Endometrium (tissue), 2 donors: ENCODE data around the gene SUCLG1.

ENCODE experiments used
- FAIRE-seq: peaks from 2 replicates; lab custom pipeline; 2012; peaks lifted over from hg19 to GRCh38; lab: Jason Lieb, UNC
- donor health status: control.
- donor health status: control.

SUCLG1 gene

DNA sequence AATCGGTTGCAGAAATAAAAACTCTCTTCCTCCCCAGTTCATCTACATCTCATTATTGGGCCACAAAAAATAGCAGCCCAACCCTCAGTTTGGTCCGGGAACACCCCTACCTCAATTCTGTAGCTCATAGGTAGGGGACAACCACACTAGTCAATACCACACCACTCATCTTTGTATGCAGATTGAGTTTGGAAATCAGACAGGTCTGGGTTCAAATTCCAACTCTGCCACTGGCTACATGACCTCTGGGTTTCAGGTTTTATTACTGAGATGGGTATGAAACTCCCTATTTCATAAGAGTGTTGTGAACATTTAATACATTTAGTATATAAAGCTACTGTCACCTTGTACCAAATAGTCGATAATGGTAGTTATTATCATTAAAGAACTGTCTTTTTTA, 2.2 kb upstream of the SUCLG1 start:
- no peak for FAIRE-seq

DNA sequence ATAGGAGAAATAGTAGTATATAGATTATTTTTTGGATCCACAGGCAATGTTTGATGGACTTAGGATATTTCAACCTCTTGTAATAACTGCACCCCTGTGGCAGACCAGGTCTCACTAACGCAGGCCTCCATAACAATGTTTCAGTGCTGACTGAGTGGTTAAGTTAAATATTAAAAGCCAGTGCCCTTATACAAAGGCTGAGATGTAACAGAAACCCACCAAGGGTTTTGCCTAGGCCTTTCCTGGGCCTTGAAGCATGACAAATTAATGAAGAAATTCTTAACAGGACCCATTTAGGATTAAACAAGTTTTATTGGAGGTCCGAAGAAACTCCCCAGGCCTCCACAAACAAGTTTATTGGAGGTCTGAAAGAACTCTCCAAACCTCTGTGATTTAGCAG, 1.6 kb upstream of the SUCLG1 start:
- no peak for FAIRE-seq

DNA sequence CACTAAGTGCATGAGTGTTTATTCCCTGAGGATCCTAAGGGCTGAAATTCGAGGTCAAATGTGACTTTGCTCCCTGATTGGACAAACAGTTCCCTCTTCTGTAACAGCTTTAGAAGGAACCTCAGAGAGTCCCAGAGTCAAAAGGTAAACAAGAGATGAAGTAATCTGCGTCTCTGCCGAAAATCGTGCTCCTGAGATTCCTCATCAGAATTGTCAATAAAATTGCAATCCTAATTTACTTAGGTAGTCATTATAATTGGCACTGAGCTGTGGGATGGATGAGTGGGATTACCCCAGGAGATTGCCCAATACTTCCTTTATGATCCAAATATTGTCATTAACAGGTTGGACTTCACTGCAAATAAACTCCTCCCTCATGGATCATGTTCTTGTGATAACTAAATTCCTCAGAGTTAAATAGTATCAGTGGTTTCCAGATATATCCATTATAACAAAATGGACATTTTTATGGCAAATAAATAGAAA, 907 bp upstream of the SUCLG1 start:
- FAIRE-seq: no peak

DNA sequence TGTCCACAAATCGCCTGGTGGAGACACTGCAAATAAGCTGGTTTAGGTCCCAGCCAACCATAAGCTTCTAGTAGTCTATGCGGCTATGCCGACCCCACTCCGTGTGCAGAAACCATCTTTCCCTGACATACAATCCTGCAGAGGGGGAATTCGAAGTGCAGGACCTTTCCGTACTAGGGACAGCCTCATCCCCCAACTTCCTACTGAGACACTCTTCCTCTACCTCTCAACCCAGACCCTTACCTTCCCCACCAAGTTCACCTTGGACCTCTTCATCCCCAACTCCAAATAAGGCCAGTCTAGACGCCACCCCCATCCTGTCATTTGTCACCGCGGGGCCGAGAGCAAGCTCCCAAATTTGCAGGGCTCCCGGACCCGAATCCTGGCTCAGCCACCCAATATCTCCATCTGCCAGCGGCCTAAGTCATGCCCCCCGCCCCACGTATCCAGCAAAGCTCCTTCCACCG, 496 bp downstream of the SUCLG1 start:
- no peak for FAIRE-seq

DNA sequence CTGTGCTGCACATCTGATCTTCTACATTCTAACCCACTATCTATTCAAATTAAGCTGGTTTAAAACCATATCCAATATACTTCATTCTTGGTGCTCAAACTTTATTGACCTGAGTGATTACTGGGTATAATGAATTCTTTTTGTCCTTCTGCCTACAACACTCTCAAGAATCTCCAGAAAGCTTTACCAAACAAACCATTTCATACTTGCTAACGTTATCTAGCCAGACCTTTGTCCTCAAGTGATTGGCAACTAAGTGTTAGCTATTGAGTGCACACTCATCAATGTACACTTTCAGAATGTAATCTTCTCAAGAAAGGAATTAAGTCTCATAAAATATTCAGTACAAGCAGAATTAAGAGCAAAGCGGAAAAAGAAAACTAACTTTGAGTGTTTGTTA, 1.4 kb downstream of the SUCLG1 start:
- FAIRE-seq: no peak

DNA sequence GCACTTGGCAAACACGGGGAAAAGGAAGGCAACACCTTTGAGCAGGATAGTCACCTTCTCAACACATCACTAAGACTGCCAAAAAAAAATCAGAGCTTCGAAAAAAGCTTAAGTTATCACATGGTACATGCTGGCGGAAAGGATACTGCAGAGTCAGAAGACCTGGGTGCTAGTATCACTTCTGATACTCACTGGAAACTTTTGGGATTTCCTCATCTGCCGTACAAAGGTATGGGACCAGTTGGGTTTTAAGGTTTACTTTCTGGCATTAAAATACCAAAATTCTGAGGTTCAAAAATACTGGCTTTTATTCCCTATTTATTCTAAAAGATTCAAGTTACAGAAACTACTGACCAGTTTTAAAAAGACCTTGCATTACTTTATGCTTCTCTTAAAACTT, 2.9 kb downstream of the SUCLG1 start:
- no peak for FAIRE-seq

DNA sequence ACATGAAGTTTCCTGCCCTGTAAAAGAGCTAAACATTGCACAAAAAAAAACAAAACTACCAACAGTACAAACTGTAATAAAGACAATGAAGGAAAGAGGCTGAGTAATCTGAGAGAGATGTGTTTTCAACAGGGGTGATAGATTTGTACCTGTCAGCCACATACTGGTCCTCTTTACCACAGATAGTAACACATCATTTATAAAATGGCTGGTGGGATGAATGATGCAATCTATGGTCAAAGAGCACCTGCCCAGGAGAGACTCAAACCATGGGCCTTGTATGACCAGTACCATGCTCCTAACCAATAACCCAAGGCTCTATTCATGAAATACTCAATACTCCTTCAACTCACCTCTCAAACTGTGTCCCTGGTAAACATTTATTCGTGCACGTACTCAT, 4.5 kb downstream of the SUCLG1 start:
- FAIRE-seq: no peak

DNA sequence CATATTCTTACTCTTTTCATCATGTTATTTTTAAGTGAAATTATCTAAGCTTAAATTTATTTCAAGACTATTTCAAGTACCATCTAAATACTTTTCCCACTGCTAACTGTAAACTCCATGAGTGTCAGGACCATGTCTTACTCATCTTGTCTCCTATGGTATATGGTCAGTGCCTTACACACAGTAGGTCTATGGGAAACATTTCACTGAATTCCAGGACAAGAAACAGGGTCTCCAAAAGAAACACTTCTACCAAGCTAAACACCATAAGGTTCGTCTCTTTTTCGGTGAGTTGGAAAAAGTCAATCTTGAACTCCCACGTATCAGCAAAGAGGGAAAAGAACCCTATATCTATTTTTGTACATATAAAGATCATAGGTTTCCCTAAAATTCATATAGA, 6.5 kb downstream of the SUCLG1 start:
- FAIRE-seq: no peak

DNA sequence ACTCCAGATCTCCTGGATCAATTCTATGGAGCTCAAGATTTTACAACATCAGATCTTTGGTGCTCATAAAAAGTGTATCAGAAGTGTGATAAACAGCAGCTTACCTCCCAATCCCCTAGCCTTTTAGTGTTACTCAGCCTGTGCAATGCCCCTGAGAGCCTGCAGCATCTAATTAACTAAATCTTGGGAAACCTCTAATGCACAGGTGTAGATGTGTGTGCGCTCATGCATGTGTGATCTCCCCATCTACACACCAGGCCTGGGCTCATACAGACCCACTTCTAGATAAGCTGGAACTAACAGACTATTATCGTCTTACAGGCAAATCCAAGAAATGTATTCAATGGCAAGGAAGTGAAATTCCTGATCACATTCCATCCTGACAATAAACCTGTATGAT, 7.5 kb downstream of the SUCLG1 start:
- no peak for FAIRE-seq

DNA sequence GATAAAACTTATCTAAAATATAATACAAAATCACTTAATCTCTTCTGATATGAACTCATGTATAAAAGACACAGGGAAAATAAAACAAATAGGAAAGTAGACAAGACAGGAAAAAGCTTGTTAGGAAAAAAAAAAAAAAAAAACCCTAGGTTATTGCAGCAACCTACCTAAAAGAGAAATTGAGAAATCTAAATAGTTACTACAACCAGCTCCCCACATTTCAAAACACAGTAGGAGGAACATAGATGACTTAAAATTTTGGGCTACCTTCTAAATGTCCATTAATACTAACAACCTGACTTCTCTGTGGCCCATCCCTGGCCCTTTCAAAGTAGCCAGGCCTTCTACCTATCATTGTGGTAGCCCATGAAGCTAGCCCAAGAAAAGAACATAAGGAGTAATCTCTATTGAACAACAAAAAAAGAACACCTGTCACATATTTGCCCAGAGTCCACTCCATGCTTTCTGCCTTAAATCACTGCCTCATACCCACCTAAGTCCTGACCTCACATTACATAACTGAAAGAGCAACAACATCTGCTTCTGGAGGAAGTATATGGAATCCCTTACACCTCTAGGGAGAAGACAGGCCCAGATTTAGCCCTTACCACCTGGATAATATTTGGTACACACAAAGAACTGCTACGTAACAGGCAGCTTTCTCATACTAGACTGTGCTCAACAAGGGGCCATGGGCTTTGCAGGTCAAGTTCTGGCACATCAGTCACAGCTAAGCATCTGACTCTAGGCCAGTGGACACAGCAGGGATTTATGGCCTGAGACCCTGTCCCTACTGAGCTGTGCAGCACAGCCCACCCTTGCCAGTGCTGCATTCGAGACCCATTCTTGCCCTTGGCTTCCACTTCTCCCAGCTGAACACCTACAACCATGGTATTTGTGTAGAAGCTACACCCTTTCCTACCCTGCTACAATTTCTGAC, 8.5 kb downstream of the SUCLG1 start:
- no peak for FAIRE-seq

DNA sequence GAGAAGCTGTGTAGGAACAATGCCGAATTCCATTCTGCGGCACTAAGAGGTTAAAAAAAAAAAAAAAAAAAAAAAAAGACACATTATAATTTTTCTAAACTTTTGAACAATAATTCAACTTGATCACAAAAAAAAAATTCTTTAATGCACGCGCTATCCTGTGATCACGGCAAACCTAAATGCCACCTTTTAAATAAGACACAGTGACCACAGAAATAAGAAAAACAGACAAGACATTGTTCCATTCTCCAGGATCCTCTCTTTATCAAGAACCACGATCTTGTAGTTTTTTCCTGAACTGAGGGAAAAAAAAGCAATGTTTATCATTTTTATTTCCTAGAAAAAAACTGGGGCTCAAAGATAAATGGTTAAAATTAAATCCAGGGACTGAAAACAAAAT, 9.4 kb downstream of the SUCLG1 start:
- FAIRE-seq: no peak

DNA sequence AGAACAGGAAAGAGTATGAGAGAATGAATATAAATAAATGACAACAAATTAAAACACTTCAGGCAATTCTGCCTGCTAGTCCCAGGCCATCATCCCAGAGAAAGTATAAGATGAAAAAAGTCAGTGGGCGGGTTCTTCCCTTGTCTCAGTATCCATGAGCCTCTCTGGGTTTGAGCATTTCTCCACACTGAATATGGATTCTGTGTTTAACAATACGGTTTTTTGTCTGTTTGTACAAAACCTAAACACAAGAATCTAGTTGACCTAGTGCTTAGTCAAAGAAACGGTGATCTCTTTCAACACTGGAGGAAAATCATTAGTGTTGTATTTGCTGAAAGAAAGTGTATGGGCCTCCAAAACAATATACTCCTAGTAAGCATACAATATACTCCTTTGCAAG, 10.0 kb downstream of the SUCLG1 start:
- no peak for FAIRE-seq

DNA sequence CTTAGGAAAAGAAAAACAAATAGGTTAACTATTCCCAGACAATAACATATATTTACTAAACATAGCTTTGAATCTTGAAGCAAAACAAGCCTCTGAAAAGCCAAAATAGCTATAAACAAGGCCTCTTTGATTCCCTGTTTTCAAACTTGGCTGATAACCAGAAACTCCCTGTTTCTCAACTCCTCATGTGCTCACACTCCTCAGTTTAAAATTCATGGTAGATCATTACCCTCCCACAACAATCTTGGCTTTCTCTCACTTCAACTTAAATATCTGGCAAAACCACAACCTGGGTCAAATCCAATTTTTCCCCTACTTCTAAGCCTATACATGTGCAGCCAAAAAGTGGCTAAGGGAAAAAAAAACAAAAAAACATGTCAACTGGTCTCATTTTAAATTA, 15.6 kb downstream of the SUCLG1 start:
- FAIRE-seq: peak; percentile 97

DNA sequence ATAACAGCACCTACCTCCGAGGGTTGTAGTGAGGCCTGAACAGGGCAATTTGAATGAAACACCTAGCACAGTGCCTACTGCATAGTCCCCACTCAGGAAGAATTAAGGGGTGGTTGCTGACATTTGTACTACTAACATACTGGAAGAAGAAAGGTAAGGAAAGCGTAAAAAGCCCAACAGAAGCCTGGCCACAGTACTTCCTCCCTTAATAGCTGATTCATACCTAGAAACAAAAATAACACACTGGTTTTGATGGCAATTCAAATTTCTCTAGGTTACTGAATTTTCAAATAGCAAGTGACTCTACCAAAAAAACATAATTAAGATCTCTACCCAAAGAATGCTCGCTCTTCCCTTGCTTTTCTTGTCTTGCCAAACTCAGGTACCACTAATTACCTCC, 16.2 kb downstream of the SUCLG1 start:
- FAIRE-seq: no peak

DNA sequence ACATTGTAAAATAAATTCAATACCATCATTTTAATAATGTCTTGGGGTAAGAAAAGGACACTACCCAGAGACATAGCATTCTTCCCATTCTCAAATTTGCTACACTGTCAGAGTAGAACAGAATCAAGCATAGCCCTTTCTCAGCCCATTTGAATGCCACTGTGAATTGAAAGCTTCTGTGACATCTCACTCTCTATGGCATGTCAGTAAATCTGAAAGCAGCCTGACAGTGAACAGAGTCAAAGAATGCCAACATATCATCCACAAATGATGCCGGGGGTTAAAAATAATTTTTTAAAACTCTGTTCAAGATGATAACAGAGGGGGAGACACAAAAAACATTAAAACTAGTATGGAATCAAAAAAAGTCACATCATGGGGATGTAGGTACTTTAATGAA, 17.6 kb downstream of the SUCLG1 start:
- FAIRE-seq: no peak

DNA sequence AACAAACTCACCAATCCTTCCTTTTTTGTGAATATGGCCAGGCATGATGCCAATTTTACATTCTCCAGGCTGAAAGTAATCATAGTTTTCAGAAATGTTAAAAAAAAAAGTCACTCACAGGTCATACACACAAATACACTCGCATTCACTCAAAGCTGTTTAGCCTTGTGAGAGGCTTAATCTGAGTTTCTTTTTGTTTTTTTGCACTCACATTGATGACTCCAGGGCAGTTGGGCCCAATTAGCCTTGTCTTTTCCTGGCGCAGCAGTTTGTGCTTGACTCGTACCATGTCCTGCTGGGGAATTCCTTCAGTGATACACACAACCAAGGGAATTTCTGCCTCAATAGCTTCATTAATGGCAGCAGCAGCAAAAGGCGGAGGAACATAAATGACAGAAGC, 18.0 kb downstream of the SUCLG1 start:
- no peak for FAIRE-seq

DNA sequence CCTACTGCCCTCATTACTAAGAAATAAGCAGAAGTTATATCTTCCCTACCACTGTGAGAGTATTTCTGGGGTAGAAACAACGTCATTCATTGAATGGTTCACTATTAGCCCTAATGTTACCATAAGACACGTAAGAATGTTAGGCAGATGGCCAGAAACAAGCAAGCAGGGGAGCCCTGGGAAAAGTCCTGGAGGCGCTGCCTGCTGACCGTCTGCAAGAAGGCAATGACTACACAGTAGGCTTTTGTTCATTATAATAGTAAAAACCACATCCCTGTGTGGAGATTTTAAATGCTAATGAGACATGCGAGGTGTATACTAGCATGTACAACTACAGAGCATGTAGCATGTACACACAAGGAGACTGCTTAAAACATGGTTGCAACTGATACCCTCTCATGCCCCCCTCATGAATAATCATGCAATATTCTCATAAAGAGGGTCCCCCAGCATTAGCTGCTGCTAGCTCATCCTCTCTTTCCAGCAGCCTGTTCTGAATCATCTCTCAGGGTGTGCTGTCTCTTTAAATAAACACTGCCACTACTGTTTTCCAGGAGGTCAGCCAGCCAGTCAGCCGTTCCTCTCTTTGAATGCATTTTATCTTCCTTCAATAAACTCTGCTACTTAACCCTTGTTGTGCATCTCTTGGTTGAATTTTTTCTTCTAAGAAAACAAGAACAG, 23.6 kb downstream of the SUCLG1 start:
- FAIRE-seq: no peak

DNA sequence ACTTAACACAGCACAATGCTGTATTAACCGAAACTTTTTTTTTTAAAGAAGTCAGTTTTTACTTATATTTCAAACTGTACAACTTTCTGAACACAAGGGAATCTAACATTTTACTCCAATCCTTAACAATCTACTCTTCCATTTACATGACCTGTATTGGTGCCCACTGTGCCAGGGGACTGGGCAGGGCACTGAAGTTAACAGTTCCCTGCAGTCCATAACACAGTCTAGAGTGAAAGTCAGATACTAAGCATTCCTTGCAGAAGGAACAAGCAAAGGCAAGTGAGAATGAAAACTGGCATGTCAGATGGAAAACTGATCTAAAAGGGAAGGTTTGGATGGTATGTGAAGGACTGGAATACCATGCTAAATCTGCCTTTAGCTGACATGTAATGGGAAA, 29.8 kb downstream of the SUCLG1 start:
- no peak for FAIRE-seq

DNA sequence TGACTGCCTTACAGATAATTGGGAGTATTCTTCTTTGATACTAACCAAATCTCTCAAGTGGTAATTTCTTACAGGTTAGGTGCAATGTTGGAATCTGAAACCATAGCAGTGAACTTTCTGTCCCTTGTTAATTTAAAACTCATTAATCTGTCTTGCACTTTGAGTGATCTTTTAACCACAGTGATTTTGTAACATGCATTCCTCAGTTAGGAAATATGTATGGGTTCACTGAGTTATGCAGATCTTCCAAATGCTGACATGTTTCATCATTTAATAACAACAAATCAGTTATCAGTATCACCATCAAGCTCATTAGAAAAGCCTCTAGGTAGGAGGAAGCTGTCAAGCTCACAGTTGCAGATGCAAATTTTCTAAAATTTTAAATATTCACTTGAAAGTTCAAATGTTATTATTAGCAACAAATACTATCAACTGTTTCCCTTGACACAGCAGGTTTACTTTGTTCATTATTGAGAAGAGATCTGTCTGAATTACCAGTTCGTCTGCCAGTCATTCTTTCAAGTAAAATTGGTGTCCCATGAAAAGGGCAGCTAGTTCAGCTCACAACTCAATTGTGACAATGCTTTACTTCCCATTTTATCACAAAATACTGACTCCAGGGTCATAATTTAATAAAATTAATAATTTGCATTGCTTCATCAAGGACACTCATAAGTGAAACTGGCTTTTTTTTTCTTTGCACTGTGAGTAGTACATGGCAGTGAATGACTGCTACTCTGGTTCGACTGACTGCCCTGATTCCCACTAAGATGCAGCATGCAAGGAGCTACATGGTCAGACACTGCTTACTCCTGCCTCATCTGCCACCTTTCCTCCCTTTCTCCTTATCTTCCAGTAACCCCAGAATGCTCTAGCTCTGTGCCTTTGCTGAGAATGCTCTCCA, 31.6 kb downstream of the SUCLG1 start:
- no peak for FAIRE-seq

DNA sequence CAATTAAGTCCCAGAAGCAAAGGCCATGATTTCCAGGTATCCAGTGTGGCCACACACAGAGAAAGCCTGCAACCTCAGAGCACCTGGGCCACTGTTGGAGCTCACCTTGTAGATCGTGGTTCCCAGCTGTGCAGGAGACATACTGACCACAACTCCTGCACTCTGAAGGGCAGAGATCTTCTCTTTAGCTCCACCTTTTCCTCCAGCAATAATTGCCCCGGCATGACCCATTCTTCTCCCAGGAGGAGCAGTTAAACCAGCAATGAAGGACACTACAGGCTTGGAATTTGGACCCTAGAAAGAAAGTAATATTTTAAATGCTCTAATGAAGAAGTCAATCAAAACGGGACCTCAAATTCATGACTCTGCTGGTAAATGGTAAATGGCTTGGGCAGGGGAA, 33.8 kb downstream of the SUCLG1 start:
- no peak for FAIRE-seq

DNA sequence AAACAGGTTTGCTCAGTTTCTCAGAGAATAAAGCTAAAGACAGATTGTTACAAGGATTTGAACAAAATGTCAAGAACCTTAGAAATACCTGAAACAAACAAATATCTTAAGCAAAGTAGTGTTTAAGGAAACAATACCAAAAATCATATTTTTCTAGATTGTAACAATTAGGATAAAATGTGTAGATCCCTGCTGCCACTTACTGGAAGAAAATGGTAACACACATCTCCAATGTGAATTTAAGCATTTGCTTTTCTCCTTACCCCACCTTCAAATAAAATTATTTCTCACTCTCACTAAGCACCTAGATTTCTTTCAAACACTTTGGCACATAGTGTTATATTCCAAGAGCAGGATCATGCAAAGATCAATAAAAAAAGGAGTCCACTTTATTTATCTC, 34.9 kb downstream of the SUCLG1 start:
- FAIRE-seq: peak; percentile 48

DNA sequence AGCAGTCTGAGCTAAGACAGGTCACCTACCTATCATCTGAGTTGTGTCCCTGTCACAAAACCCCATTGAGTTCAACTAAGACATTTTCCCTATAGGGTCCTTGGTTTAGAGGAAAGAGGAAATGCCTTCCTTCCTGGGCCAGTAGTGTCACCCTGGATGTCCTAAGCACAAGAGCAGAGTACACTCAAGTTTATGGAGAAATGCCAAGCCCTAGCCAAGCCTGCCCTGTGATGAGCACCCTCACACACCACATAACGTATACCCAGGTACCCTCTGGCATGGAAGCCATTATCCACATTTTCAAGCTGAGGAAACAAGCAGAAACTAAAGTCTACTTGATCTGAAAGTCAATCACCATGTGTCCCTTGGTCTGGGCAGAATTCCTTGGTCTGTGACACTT, 37.3 kb downstream of the SUCLG1 start:
- FAIRE-seq: no peak
